Liver (tissue), 3 donors: ENCODE data around the gene DHX30.

Experiments used
- ATF3 ChIP-seq: IDR thresholded peaks from 2 replicates; pipeline ENCODE4 v1.6.1; 2016; ENCODE audit warnings: antibody characterized with exemption
- CTCF ChIP-seq: fragments of 150-350 bp; IDR thresholded peaks from 2 replicates; pipeline ENCODE4 v1.5.1; 2017; ENCODE audit warnings: improper control_type of control experiment, low read depth, low read length; ENCODE audit not compliant: missing input control
- EGR1 ChIP-seq, 2 donors: IDR thresholded peaks; 2 replicates each; pipeline ENCODE4 v1.6.1; 2016 to 2018; ENCODE audit warnings: antibody characterized with exemption in 2 of 2, low read depth in 2 of 2
- FOXA1 ChIP-seq: IDR thresholded peaks from 2 replicates; pipeline ENCODE4 v1.6.1; 2016; ENCODE audit warnings: antibody characterized with exemption
- GABPA ChIP-seq, 2 donors: IDR thresholded peaks in 1 of 2; conservative IDR thresholded peaks in 1 of 2; 2 replicates each; pipeline ENCODE4 v1.6.1; 2016; ENCODE audit warnings: antibody characterized with exemption in 2 of 2, mild to moderate bottlenecking in 1 of 2, moderate library complexity in 1 of 2
- JUND ChIP-seq, 2 donors: IDR thresholded peaks; 2 replicates each; pipeline ENCODE4 v1.6.1; 2016; ENCODE audit warnings: antibody characterized with exemption in 2 of 2
- MAX ChIP-seq: IDR thresholded peaks from 2 replicates; pipeline ENCODE4 v1.6.1; 2016; ENCODE audit warnings: antibody characterized with exemption
- RAD21 ChIP-seq, 2 donors: IDR thresholded peaks; 2 replicates each; pipeline ENCODE4 v1.6.1; 2016; ENCODE audit warnings: antibody characterized with exemption in 2 of 2, mild to moderate bottlenecking in 2 of 2
- REST ChIP-seq: IDR thresholded peaks from 2 replicates; pipeline ENCODE4 v1.6.1; 2016; ENCODE audit warnings: antibody characterized with exemption, mild to moderate bottlenecking
- SP1 ChIP-seq: IDR thresholded peaks from 2 replicates; pipeline ENCODE4 v1.6.1; 2018; ENCODE audit warnings: antibody characterized with exemption, mild to moderate bottlenecking
- TAF1 ChIP-seq: conservative IDR thresholded peaks from 2 replicates; pipeline ENCODE4 v1.6.1; 2016; ENCODE audit warnings: antibody characterized with exemption, mild to moderate bottlenecking
- YY1 ChIP-seq: IDR thresholded peaks from 2 replicates; pipeline ENCODE4 v1.6.1; 2016; ENCODE audit warnings: antibody characterized with exemption, mild to moderate bottlenecking
- donor health status: healthy.
- donor health status: healthy.

- TF ChIP-seq ATF3, result no peak
- TF ChIP-seq JUND (IDR thresholded peaks at IDR 0.05), result no peak
- no peak for TF ChIP-seq MAX
- TF ChIP-seq CTCF, result no peak
- no peak for TF ChIP-seq TAF1
- TF ChIP-seq GABPA (IDR thresholded peaks at IDR 0.05 in 1 of 2, conservative IDR thresholded peaks at IDR 0.05 in 1 of 2), result no peak
- no peak for TF ChIP-seq RAD21 (IDR thresholded peaks at IDR 0.05)
- TF ChIP-seq YY1, result no peak
- no peak for TF ChIP-seq EGR1 (IDR thresholded peaks at IDR 0.05; ENCODE audit: low read depth in 2 of 2)
- TF ChIP-seq REST, result no peak
- TF ChIP-seq FOXA1, result no peak
- TF ChIP-seq SP1, result no peak
Observed at GRCh38 chr3:47841786-47842349, 38.9 kb downstream of the DHX30 start.
